HepG2 (cell line): ENCODE results near the gene TTPAL. TPM values are rescaled to one million over a fixed set of nuclear protein-coding genes. Genes with fewer than 3 reads are reported as not detected.
A peak's percentile ranks its signal among the peaks of the same experiment; 100 is the strongest.

ENCODE experiments used
- ATAC-seq: fragments of 200-7000 bp; cut with Tn5 transposase; 3 replicates; pipeline ENCODE4 v1.9.1; 2020; ENCODE audit warnings: mild to moderate bottlenecking, moderate library complexity
- BruUV-seq: library from RNA; stranded (reverse); fragments of 400-500 nt; replicated peaks from 2 replicates; lab custom pipeline; 2021; lab: Mats Ljungman, UMichigan
- CTCF ChIA-PET: fragments of 300-600 bp; formaldehyde crosslinking; extraction: SDS; loops from one replicate; lab custom pipeline; 2021; ENCODE audit warnings: low total read pairs, inconsistent platforms, low intra/inter-chr PET ratio; lab: Yijun Ruan, JAX
- POLR2A ChIA-PET: fragments of 350-600 bp; sonication (Branson Sonifier 250); formaldehyde crosslinking; loops from one replicate; lab custom pipeline; 2020; ENCODE audit warnings: antibody characterized with exemption, inconsistent platforms; lab: Yijun Ruan, JAX
- DNase-seq: peaks from one replicate; pipeline ENCODE4 v3.0.0-alpha.2; 2015; ENCODE audit warnings: low spot score
- FAIRE-seq: peaks from 3 replicates; lab custom pipeline; 2011; peaks lifted over from hg19 to GRCh38; lab: Jason Lieb, UNC
- H2AFZ ChIP-seq: one replicate; pipeline ENCODE4 v1.6.1; 2011; ENCODE audit warnings: low read length, inconsistent platforms
- H3K27ac ChIP-seq: fragments of 300-600 bp; 3 replicates; pipeline ENCODE4 v1.8.0; 2011; ENCODE audit warnings: mixed run types, mild to moderate bottlenecking, mixed read lengths, low read length, inconsistent platforms; ENCODE audit not compliant: insufficient read depth; ENCODE audit errors: extremely low read length
- H3K27me3 ChIP-seq, 2 experiments: fragments of 200-600 bp in 1 of 2; 2 replicates in 1 of 2; 3 replicates in 1 of 2; pipeline versions ENCODE4 v1.6.0 to v1.8.0; 2011; ENCODE audit warnings: low read length in 2 of 2, mild to moderate bottlenecking in 2 of 2, moderate library complexity in 2 of 2, inconsistent platforms in 1 of 2; ENCODE audit not compliant: insufficient read depth in 2 of 2, control insufficient read depth in 1 of 2
- H3K36me3 ChIP-seq, 2 experiments: fragments of 200-600 bp in 1 of 2; replicated peaks in 1 of 2; 2 replicates in 1 of 2; 3 replicates in 1 of 2; pipeline versions ENCODE4 v1.5.1 to v1.8.0; 2011; ENCODE audit warnings: low read length in 2 of 2, inconsistent platforms in 1 of 2; ENCODE audit not compliant: insufficient read depth in 2 of 2, control insufficient read depth in 1 of 2
- H3K4me1 ChIP-seq: 2 replicates; pipeline ENCODE4 v1.5.1; 2012; ENCODE audit warnings: low read length, inconsistent platforms; ENCODE audit not compliant: insufficient read depth
- H3K4me2 ChIP-seq: 2 replicates; pipeline ENCODE4 v1.6.0; 2011; ENCODE audit warnings: low read depth, low read length, inconsistent platforms
- H3K4me3 ChIP-seq, 3 experiments: fragments of 200-600 bp in 1 of 3; sonication (generic), shearing (Covaris generic) in 1 of 3; replicated peaks in 1 of 3; 2 replicates each; pipeline ENCODE4 v1.5.1; 2011 to 2016; ENCODE audit warnings: low read length in 3 of 3, inconsistent platforms in 2 of 3, low read depth in 2 of 3, mild to moderate bottlenecking in 2 of 3, control low read depth in 1 of 3, mixed read lengths in 1 of 3; ENCODE audit not compliant: insufficient read depth in 1 of 3
- H3K79me2 ChIP-seq: one replicate; pipeline ENCODE4 v1.6.1; 2011; ENCODE audit warnings: low read length, inconsistent platforms; ENCODE audit not compliant: insufficient read depth
- H3K9ac ChIP-seq: 2 replicates; pipeline ENCODE4 v1.6.0; 2011; ENCODE audit warnings: mild to moderate bottlenecking, low read depth, low read length, inconsistent platforms; ENCODE audit not compliant: insufficient read depth
- H3K9me3 ChIP-seq: 2 replicates; pipeline ENCODE4 v1.5.1; 2012; ENCODE audit warnings: mild to moderate bottlenecking, low read length
- H4K20me1 ChIP-seq: 2 replicates; pipeline ENCODE4 v1.6.0; 2011; ENCODE audit warnings: inconsistent platforms, mild to moderate bottlenecking, low read length, moderate library complexity; ENCODE audit not compliant: insufficient read depth
- ATF7-NPFF ChIP-seq: sonication (generic); formaldehyde crosslinking; IDR thresholded peaks from 2 replicates; pipeline ENCODE4 v1.8.1; 2023; ENCODE audit warnings: mild to moderate bottlenecking, low read depth, missing genetic modification reagents, moderate library complexity
- CBX5 ChIP-seq: sonication (generic); formaldehyde crosslinking; IDR thresholded peaks from 2 replicates; pipeline ENCODE4 v1.4.0; 2020; ENCODE audit warnings: missing genetic modification reagents, borderline replicate concordance
- CREBL2 ChIP-seq: sonication (generic); formaldehyde crosslinking; IDR thresholded peaks from 2 replicates; pipeline ENCODE4 v1.8.1; 2023; ENCODE audit warnings: missing genetic modification reagents, mild to moderate bottlenecking, borderline replicate concordance
- ESRRA ChIP-seq: sonication (generic); formaldehyde crosslinking; IDR thresholded peaks from 2 replicates; pipeline ENCODE4 v1.5.1; 2020; ENCODE audit warnings: mild to moderate bottlenecking, low read depth, missing genetic modification reagents
- KDM5B ChIP-seq: sonication (generic); formaldehyde crosslinking; IDR thresholded peaks from 2 replicates; pipeline ENCODE4 v1.4.0; 2020; ENCODE audit warnings: missing genetic modification reagents, mild to moderate bottlenecking, borderline replicate concordance
- KLF11 ChIP-seq: IDR thresholded peaks from 2 replicates; pipeline ENCODE4 v1.6.1; 2016; ENCODE audit warnings: missing compliant biosample characterization
- MED8 ChIP-seq: sonication (generic); formaldehyde crosslinking; IDR thresholded peaks from 2 replicates; pipeline ENCODE4 v1.8.1; 2023; ENCODE audit warnings: mild to moderate bottlenecking, missing genetic modification reagents; ENCODE audit not compliant: insufficient replicate concordance
- NFE2L2 ChIP-seq: fragments of 150-350 bp; IDR thresholded peaks from 2 replicates; pipeline ENCODE4 v1.6.1; 2014; ENCODE audit warnings: low read length
- NKX3-1 ChIP-seq: sonication (generic); formaldehyde crosslinking; IDR thresholded peaks from 2 replicates; pipeline ENCODE4 v1.5.0; 2020; ENCODE audit warnings: missing genetic modification reagents
- PHF8 ChIP-seq: sonication (generic); formaldehyde crosslinking; IDR thresholded peaks from 2 replicates; pipeline ENCODE4 v1.5.0; 2020; ENCODE audit warnings: missing genetic modification reagents
- SAFB2 ChIP-seq: sonication (generic); formaldehyde crosslinking; IDR thresholded peaks from 2 replicates; pipeline ENCODE4 v1.5.1; 2020; ENCODE audit warnings: missing genetic modification reagents, low read depth, mild to moderate bottlenecking, borderline replicate concordance
- SMARCE1 ChIP-seq: fragments of 450-650 bp; IDR thresholded peaks from 2 replicates; pipeline ENCODE4 v1.6.1; 2017; ENCODE audit warnings: borderline replicate concordance
- SRSF4 ChIP-seq: fragments of 200-400 bp; formaldehyde crosslinking; IDR thresholded peaks from one replicate; pipeline ENCODE4 v1.6.1; 2018; ENCODE audit warnings: mild to moderate bottlenecking, low read depth, low read length, moderate library complexity; ENCODE audit not compliant: poor library complexity, severe bottlenecking
- ZBTB49 ChIP-seq: sonication (generic); formaldehyde crosslinking; IDR thresholded peaks from 2 replicates; pipeline ENCODE4 v1.4.0; 2020; ENCODE audit warnings: missing genetic modification reagents, borderline replicate concordance
- ZFY ChIP-seq: sonication (generic); formaldehyde crosslinking; IDR thresholded peaks from 2 replicates; pipeline ENCODE4 v1.4.0; 2020; ENCODE audit warnings: missing genetic modification reagents
- ZNF263 ChIP-seq: sonication (generic); formaldehyde crosslinking; IDR thresholded peaks from 2 replicates; pipeline ENCODE4 v1.4.0; 2020; ENCODE audit warnings: missing genetic modification reagents
- WGBS: methylation state at CpG from one replicate; pipeline ENCODE4 v1.1.6; 2017; ENCODE audit warnings: low lambda C conversion rate; 5-methylcytosine and 5-hydroxymethylcytosine counted together
- in situ Hi-C: cut with HindIII; loops from 2 replicates; pipeline ENCODE4 v1.10.0; 2017; ENCODE audit warnings: low pct_unique_long_range_greater_than_20kb; ENCODE audit not compliant: extremely low pct_ligation_motif_present
- intact Hi-C: fragments of 100-400 bp; cut with micrococcal nuclease; formaldehyde crosslinking; loops from one replicate; pipeline ENCODE4 v1.10.0; 2022; ENCODE audit not compliant: unreplicated experiment
- polyA plus RNA-seq, 8 experiments: library from polyadenylated mRNA; depleted of rRNA in 3 of 8; stranded (reverse) in 7 of 8; unstranded in 1 of 8; fragments of >200 nt; fragmentation: Illumina TruSeq in 4 of 8; extraction: Trizol in 4 of 8; gene quantifications; 2 replicates each; pipeline versions ENCODE4 v1.2.1 to v1.2.3, GENCODE V29; 2011 to 2016; ENCODE audit warnings: low read depth in 4 of 8, missing spikeins in 1 of 8, mixed read lengths in 1 of 8; ENCODE audit not compliant: insufficient read depth in 1 of 8
- total RNA-seq, 5 experiments: library from RNA; depleted of rRNA; stranded (reverse); fragments of >200 nt; fragmentation: Illumina TruSeq; extraction: Trizol; gene quantifications; 2 replicates each; pipeline ENCODE4 v1.2.3, GENCODE V29; 2016; ENCODE audit warnings: low read depth in 1 of 5
- TF ChIP-seq, protein P1 (sequence below): sonication (generic); formaldehyde crosslinking; IDR thresholded peaks from 2 replicates; pipeline ENCODE4 v1.8.1; 2023; ENCODE audit warnings: mild to moderate bottlenecking, missing genetic modification reagents, borderline replicate concordance
- TF ChIP-seq, protein P2 (sequence below): sonication (generic); formaldehyde crosslinking; IDR thresholded peaks from 2 replicates; pipeline ENCODE4 v1.8.0; 2022; ENCODE audit warnings: missing genetic modification reagents, low read depth, mild to moderate bottlenecking, borderline replicate concordance

Gene TTPAL
- total and polyA plus RNA-seq, 2 of the 13 experiments (the other 11 are each of a cell fraction or from before 2014, with no cell fraction given), result 4.3 to 18.8 TPM

DNA sequence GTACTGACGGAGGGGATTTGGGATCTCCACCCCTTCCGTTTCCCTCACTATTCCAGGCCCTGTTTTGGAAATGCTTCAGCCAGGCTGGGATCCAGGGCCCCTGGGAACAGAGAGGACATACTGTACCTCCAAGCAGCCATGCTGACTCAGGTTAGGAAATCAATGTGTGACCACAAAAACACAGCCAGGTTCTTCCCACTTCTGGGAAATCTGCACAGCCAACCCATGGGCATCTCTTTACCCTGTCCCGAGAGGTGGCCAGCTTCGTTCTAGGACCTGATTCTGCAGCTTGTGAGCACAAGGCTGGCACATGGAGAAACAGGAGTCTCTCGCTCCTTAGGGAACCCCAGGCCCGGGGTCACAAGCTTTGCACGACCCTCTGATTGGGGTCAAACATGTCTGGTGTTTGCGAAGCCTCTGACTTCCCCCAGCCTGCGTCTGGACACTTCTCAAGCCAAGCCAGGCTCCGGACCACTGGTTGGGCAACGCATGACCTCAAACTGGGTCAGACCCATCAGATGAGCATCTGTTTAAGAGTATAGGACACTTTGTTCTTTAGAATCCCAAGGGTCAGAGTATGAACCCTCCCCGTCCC, 8.3 kb upstream of the TTPAL start:
- Histone ChIP-seq H2AFZ (peak overlapping the region; percentile 25), H3K9me3 (no peaks in the 10 kb centered on the region), H3K4me1 (peaks cover 60% of the 10 kb centered on the region), H4K20me1 (no peaks in the 10 kb centered on the region), H3K4me2 (peak overlapping the region; percentile 68), H3K9ac (no peak overlapping the region), H3K27me3 (no peaks in the 10 kb centered on the region), H3K36me3 (no peaks in the 10 kb centered on the region), H3K4me3 (peak overlapping the region in 2 of 3 experiments; percentile 0 to 38; a peak in 1 of 6 replicates), H3K79me2 (no peaks in the 10 kb centered on the region), H3K27ac (no peak overlapping the region)
- ChIA-PET CTCF (no interaction called here), POLR2A (interaction anchor here (1.6 to 2.7 kb wide), 2 partner anchors 56 to 72 kb away, joined by 6 to 7 read pairs; no protein-coding TSS in a partner anchor)
- 14% methylated on average over 12 of the region's 12 CpGs for WGBS
- FAIRE-seq (no peak), ATAC-seq (peak; percentile 43), DNase-seq (peak; percentile 48)
- BruUV-seq, result no TSS peak
- intact Hi-C loops (loop anchor here (2.0 kb wide), 1 partner anchor 157 kb away; the partner anchor contains the start of gene FITM2), in situ Hi-C loops (no loop called here)
- TF ChIP-seq CREBL2 (no peak), NFE2L2 (no peak), PHF8 (no peak), KLF11 (CRISPR knock-in tag) (no peak), SMARCE1 (no peak), NKX3-1 (no peak), KDM5B (CRISPR knock-in tag) (peak; percentile 44; the same call in 1 of the 2 replicates), ESRRA (CRISPR knock-in tag) (no peak), ZFY (CRISPR knock-in tag) (no peak), SRSF4 (no peak), ZBTB49 (CRISPR knock-in tag) (no peak), ATF7-NPFF (no peak), SAFB2 (CRISPR knock-in tag) (no peak), MED8 (CRISPR knock-in tag) (no peak), ZNF263 (CRISPR knock-in tag) (no peak), CBX5 (CRISPR knock-in tag) (no peak)
- TF ChIP-seq, protein P1, sequence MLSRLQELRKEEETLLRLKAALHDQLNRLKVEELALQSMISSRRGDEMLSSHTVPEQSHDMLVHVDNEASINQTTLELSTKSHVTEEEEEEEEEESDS (CRISPR knock-in tag), result no peak
- TF ChIP-seq, protein P2, sequence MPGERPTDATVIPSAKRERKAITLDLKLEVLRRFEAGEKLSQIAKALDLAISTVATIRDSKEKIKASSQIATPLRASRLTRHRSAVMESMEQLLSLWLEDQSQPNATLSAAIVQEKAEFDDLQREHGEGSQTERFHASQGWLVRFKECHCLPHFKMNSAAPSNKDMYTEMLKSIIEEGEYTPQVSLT (CRISPR knock-in tag), result no peak
